Mononuclear cell (primary cell): ENCODE measurements around the gene PTPN1. TPM values are rescaled to one million over a fixed set of nuclear protein-coding genes. Genes with fewer than 3 reads are reported as not detected.

Experiments used
- H3K27me3 ChIP-seq: 2 replicates; pipeline ENCODE4 v1.6.0; 2011; ENCODE audit warnings: low read length, control low read depth; ENCODE audit not compliant: insufficient read depth
- H3K4me1 ChIP-seq: 2 replicates; pipeline ENCODE4 v1.5.1; 2011; ENCODE audit warnings: mild to moderate bottlenecking, low read length, control low read depth; ENCODE audit not compliant: insufficient read depth
- H3K4me3 ChIP-seq: 2 replicates; pipeline ENCODE4 v1.5.1; 2011; ENCODE audit warnings: mild to moderate bottlenecking, low read length, moderate library complexity
- H3K9me3 ChIP-seq: 2 replicates; pipeline ENCODE4 v1.5.1; 2011; ENCODE audit warnings: low read depth, mild to moderate bottlenecking, control low read depth, low read length
- total RNA-seq: library from RNA; depleted of rRNA; stranded (reverse); fragments of >200 nt; gene quantifications from one replicate; pipeline ENCODE4 v1.2.3, GENCODE V29; 2012

PTPN1 gene
- total RNA-seq, 1 donor: 86.0 TPM

- Histone ChIP-seq H3K27me3 (no peaks in the 10 kb centered on the region), H3K9me3 (no peaks in the 10 kb centered on the region)
Observed at GRCh38 chr20:50586531-50587232, 76.5 kb downstream of the PTPN1 start.

GRCh38 chr20:50587291-50587961 lies 77.2 kb downstream of the PTPN1 start:
- Histone ChIP-seq H3K27me3 (no peaks in the 10 kb centered on the region), H3K9me3 (no peaks in the 10 kb centered on the region), H3K4me3 (no peak overlapping the region), H3K4me1 (peaks cover 5% of the 10 kb centered on the region)

More at GRCh38 chr20:50586531-50587232, 76.5 kb downstream of the PTPN1 start:
- no peak overlapping the region for H3K4me3 ChIP-seq
- H3K4me1 ChIP-seq: peaks cover 5% of the 10 kb centered on the region

- no peak overlapping the region for H3K4me3 ChIP-seq
Observed at GRCh38 chr20:50588034-50588736, 78.0 kb downstream of the PTPN1 start.

GRCh38 chr20:50589548-50590347 lies 79.6 kb downstream of the PTPN1 start:
- Histone ChIP-seq H3K4me3 (no peak overlapping the region), H3K27me3 (no peaks in the 10 kb centered on the region), H3K4me1 (no peaks in the 10 kb centered on the region), H3K9me3 (no peaks in the 10 kb centered on the region)

More at GRCh38 chr20:50588034-50588736, 78.0 kb downstream of the PTPN1 start:
- H3K27me3 ChIP-seq: no peaks in the 10 kb centered on the region
- no peaks in the 10 kb centered on the region for H3K4me1 ChIP-seq
- H3K9me3 ChIP-seq: no peaks in the 10 kb centered on the region

- Histone ChIP-seq H3K27me3 (no peaks in the 10 kb centered on the region), H3K9me3 (no peaks in the 10 kb centered on the region), H3K4me1 (no peaks in the 10 kb centered on the region), H3K4me3 (no peak overlapping the region)
Observed at GRCh38 chr20:50590348-50590664, 80.1 kb downstream of the PTPN1 start.

GRCh38 chr20:50591233-50591852 lies 81.2 kb downstream of the PTPN1 start:
- no peak overlapping the region for H3K4me3 ChIP-seq
- H3K9me3 ChIP-seq: no peaks in the 10 kb centered on the region
- no peaks in the 10 kb centered on the region for H3K4me1 ChIP-seq
- no peaks in the 10 kb centered on the region for H3K27me3 ChIP-seq

- H3K4me3 ChIP-seq: no peak overlapping the region
- no peaks in the 10 kb centered on the region for H3K27me3 ChIP-seq
- H3K4me1 ChIP-seq: no peaks in the 10 kb centered on the region
- H3K9me3 ChIP-seq: no peaks in the 10 kb centered on the region
Observed at GRCh38 chr20:50592282-50593004, 82.3 kb downstream of the PTPN1 start.

- H3K9me3 ChIP-seq: no peaks in the 10 kb centered on the region
- H3K27me3 ChIP-seq: no peaks in the 10 kb centered on the region
- H3K4me1 ChIP-seq: no peaks in the 10 kb centered on the region
- no peak overlapping the region for H3K4me3 ChIP-seq
Observed at GRCh38 chr20:50593005-50593335, 82.8 kb downstream of the PTPN1 start.

GRCh38 chr20:50594231-50594590 lies 84.0 kb downstream of the PTPN1 start:
- H3K27me3 ChIP-seq: no peaks in the 10 kb centered on the region
- no peaks in the 10 kb centered on the region for H3K9me3 ChIP-seq
- H3K4me1 ChIP-seq: no peaks in the 10 kb centered on the region
- no peak overlapping the region for H3K4me3 ChIP-seq

GRCh38 chr20:50594591-50595432 lies 84.6 kb downstream of the PTPN1 start:
- H3K9me3 ChIP-seq: no peaks in the 10 kb centered on the region
- H3K4me1 ChIP-seq: no peaks in the 10 kb centered on the region
- no peaks in the 10 kb centered on the region for H3K27me3 ChIP-seq
- no peak overlapping the region for H3K4me3 ChIP-seq

- Histone ChIP-seq H3K4me3 (no peak overlapping the region), H3K27me3 (no peaks in the 10 kb centered on the region), H3K4me1 (no peaks in the 10 kb centered on the region), H3K9me3 (no peaks in the 10 kb centered on the region)
Observed at GRCh38 chr20:50595433-50595895, 85.3 kb downstream of the PTPN1 start.

GRCh38 chr20:50595988-50596693 lies 86.0 kb downstream of the PTPN1 start:
- H3K9me3 ChIP-seq: no peaks in the 10 kb centered on the region
- no peaks in the 10 kb centered on the region for H3K4me1 ChIP-seq
- H3K4me3 ChIP-seq: no peak overlapping the region
- no peaks in the 10 kb centered on the region for H3K27me3 ChIP-seq

- Histone ChIP-seq H3K4me1 (no peaks in the 10 kb centered on the region), H3K9me3 (no peaks in the 10 kb centered on the region), H3K27me3 (no peaks in the 10 kb centered on the region), H3K4me3 (no peak overlapping the region)
Observed at GRCh38 chr20:50596694-50597021, 86.5 kb downstream of the PTPN1 start.
